RWPE1 (cell line): Measurements from ENCODE around the gene APOL2.
"Not testable (repeated sequence)": the region's sequence is repeated elsewhere in the genome, so short reads cannot be mapped to it uniquely, and the experiment has no call there.

ENCODE experiments used
- CTCF ChIA-PET: fragments of 350-600 bp; sonication (Branson Sonifier 250); formaldehyde crosslinking; extraction: SDS; loops from one replicate; lab custom pipeline; 2021; lab: Yijun Ruan, JAX
- POLR2A ChIA-PET: fragments of 400-600 bp; formaldehyde crosslinking; extraction: SDS; loops from one replicate; lab custom pipeline; 2020; ENCODE audit warnings: antibody characterized with exemption; ENCODE audit not compliant: low non-redundant PET; lab: Yijun Ruan, JAX
- DNase-seq: peaks from one replicate; pipeline ENCODE4 v3.0.0; 2012; ENCODE audit warnings: low spot score
- H3K27ac ChIP-seq: fragments of 450-650 bp; 2 replicates; pipeline ENCODE4 v1.5.1; 2017
- CTCF ChIP-seq: fragments of 450-650 bp; conservative IDR thresholded peaks from 2 replicates; pipeline ENCODE4 v1.5.1; 2017; ENCODE audit warnings: low read depth, mild to moderate bottlenecking

Gene APOL2

GRCh38 chr22:36208914-36209313 is 30.4 kb downstream of the APOL2 start:
- ChIA-PET POLR2A (no interaction called here), CTCF (no interaction called here)
- no peak for DNase-seq
- no peak for TF ChIP-seq CTCF
- no peak overlapping the region for H3K27ac ChIP-seq

DNA sequence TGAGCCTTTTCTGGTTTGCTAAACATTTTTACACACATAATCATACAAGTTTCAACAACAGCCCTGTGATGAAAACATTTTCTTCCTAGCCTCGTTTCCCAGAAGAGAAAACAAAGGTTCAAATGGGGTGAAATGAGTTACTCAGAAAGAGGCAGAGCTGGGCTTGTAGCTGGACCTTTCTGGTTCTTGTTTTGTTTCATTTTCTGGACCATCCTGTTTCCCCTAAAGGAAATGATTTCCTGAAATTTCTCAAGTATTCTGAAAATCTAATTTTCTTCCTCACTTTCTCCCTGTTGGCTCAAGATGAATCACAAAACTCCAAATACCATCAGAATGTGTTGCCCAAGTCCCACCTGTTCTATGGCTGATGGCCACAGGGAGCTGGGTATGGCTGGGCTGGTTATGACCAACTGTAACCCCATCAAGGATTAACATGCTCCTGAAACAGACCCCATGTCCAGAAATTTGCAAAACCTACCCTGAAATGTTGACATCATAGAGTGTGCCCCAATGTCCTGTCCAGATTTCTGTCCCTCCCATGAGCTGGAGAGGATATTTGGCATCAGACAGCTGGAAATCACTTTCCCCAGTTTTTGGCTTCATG is 31.1 kb downstream of the APOL2 start:
- no peak for DNase-seq
- no peak overlapping the region for H3K27ac ChIP-seq
- POLR2A ChIA-PET = no interaction called here
- CTCF ChIA-PET = no interaction called here
- TF ChIP-seq CTCF = no peak

DNA sequence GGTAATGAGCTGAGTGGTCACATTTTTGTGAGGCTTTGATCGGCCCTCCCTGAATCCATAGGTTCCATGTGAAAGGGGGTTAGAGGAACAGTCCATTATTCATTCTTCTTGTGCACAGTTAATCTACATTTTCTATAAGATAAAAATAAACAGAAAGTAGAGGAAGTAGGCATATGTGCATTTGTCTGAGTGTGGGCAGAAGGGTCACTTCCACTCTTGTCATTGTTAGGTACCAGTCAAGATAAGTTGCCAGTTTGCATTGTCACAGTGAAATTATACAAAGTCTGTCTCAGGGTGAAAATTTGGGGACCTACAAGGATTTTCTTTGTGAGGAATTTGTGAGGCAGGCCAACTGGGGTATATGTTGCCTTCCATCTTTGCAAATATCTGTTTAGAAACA is 33.1 kb downstream of the APOL2 start:
- ChIA-PET CTCF (no interaction called here), POLR2A (no interaction called here)
- no peak overlapping the region for H3K27ac ChIP-seq
- no peak for DNase-seq
- no peak for TF ChIP-seq CTCF

DNA sequence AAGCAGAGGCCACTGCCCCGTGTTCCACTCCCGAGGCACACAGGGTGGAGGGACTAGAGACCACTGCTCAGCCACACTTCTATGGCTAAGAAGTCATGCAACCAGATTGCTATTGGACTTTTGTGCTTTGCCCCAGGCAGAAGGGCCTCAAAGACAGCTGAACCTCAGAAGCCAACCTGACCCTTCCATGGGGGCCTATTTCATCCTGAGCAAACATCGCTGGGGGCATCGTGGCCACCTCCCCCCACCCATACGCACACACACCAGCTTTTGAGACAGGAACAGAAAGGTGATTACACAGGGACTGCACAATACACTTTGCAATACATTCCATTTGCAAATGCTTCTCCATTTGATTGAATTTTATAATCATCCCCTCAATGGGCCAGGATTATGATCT is 33.8 kb downstream of the APOL2 start:
- DNase-seq, POLR2A ChIA-PET, CTCF ChIA-PET, H3K27ac ChIP-seq: not testable (repeated sequence)

DNA sequence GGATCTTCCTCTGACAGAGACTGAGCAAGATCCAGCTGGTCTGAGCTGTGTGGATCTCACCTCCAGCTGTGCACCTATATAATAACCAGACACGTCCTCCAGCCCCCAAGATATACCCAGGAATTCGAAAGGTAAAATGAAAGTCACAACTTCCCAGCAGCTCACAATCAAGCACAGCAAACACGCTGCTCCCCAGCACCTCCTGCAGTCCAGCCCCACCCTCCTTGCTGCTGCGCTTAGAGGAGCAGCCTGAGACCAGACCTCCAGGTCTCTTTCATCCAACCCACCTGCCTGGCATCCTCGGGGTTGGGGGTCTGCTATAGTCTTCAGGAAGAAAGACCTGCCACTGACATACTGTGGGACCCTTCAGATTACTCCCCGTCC is 34.7 kb downstream of the APOL2 start:
- CTCF ChIA-PET = interaction anchor here (0.6 kb wide), 1 partner anchor 405 kb away, joined by 5 read pairs; no protein-coding TSS in a partner anchor
- POLR2A ChIA-PET = no interaction called here
- DNase-seq = no peak
- TF ChIP-seq CTCF = no peak
- H3K27ac ChIP-seq = no peak overlapping the region

- TF ChIP-seq CTCF = no peak
- POLR2A ChIA-PET = no interaction called here
- no peak overlapping the region for H3K27ac ChIP-seq
- CTCF ChIA-PET = interaction anchor here (0.6 kb wide), 1 partner anchor 405 kb away, joined by 5 read pairs; no protein-coding TSS in a partner anchor
- no peak for DNase-seq
Measured at GRCh38 chr22:36204001-36204631, 35.2 kb downstream of the APOL2 start.

DNA sequence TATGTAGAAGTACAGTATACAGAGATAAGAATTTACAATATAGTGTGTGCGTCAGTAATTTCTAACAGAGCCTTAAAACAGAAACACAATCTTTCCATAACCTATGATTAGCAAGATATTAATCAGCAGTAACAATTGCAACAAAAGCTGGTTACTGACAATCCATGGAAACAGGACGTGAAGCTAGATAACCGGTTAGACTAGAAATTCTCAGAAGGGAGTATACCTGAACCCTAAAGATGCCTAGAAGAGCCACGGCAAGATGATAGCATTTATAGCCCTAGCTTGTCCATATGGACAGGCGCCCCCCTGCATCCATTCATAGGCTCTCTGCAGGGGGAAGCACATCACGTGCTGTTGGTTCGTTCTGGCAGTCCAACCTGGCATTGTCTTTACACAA is 35.9 kb downstream of the APOL2 start:
- CTCF ChIA-PET = not testable (repeated sequence)

DNA sequence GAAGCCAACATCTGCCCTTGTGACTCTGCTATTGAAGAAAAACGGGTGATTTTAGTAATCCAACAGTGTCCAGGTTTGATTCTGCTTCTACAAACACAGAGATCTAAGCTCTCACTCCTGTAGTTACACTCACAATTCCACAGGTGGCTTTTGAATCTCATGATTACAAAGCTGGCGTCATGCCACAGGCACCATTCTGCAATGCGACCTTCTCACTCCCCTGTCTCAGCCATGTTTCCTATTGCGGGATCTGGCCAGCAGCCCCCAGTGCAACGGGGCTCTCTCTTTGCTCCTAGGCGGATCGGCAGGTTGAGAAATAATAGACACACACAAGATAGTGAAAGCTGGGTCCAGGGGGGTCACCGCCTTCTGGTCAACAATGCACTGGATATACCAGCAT is 36.4 kb downstream of the APOL2 start:
- CTCF ChIA-PET = interaction anchor here (0.6 kb wide), 1 partner anchor 43 kb away, joined by 3 read pairs; no protein-coding TSS in a partner anchor
- DNase-seq, POLR2A ChIA-PET, H3K27ac ChIP-seq: not testable (repeated sequence)

More for the DNA sequence above, 35.9 kb downstream of the APOL2 start:
- POLR2A ChIA-PET, DNase-seq, H3K27ac ChIP-seq: not testable (repeated sequence)
